ENCODE data around the gene ZNF827.

- TF ChIP-seq CTCF (IDR thresholded peaks at IDR 0.05): no peak
- no peak for TF ChIP-seq EP300 (IDR thresholded peaks at IDR 0.05)
- no peak for TF ChIP-seq POLR2A (IDR thresholded peaks at IDR 0.05)
Measured at GRCh38 chr4:145861336-145862318, 77.0 kb downstream of the ZNF827 start.
